NT2/D1 (cell line): ENCODE results near the gene GPAT3.
A peak's percentile ranks its signal among the peaks of the same experiment; 100 is the strongest.
"Not testable (repeated sequence)": the region's sequence is repeated elsewhere in the genome, so short reads cannot be mapped to it uniquely, and the experiment has no call there.

Experiments used
- DNase-seq: peaks from one replicate; pipeline ENCODE4 v3.0.0-alpha.2; 2011; ENCODE audit warnings: low read depth, low spot score
- H3K27me3 ChIP-seq: 2 replicates; pipeline ENCODE4 v1.6.0; 2011; ENCODE audit warnings: mild to moderate bottlenecking; ENCODE audit not compliant: insufficient read length, insufficient read depth
- H3K36me3 ChIP-seq: 2 replicates; pipeline ENCODE4 v1.6.1; 2011; ENCODE audit warnings: mild to moderate bottlenecking, low read length, mixed read lengths; ENCODE audit not compliant: insufficient read depth, insufficient read length
- H3K4me1 ChIP-seq: 2 replicates; pipeline ENCODE4 v1.5.1; 2011; ENCODE audit not compliant: insufficient read depth, insufficient read length
- H3K4me3 ChIP-seq: 2 replicates; pipeline ENCODE4 v1.5.1; 2011; ENCODE audit warnings: low read depth; ENCODE audit not compliant: insufficient read length
- H3K9ac ChIP-seq: 2 replicates; pipeline ENCODE4 v1.6.0; 2011; ENCODE audit warnings: low read depth; ENCODE audit not compliant: insufficient read length
- H3K9me3 ChIP-seq: 2 replicates; pipeline ENCODE4 v1.5.1; 2011; ENCODE audit warnings: mild to moderate bottlenecking, low read length; ENCODE audit not compliant: insufficient read depth
- SUZ12 ChIP-seq: IDR thresholded peaks from 2 replicates; pipeline ENCODE4 v1.6.1; 2011; ENCODE audit not compliant: insufficient read length, insufficient read depth; ENCODE audit errors: extremely low read depth
- YY1 ChIP-seq: IDR thresholded peaks from 2 replicates; pipeline ENCODE4 v1.6.1; 2011; ENCODE audit not compliant: insufficient read length, insufficient read depth
- ZNF274 ChIP-seq: IDR thresholded peaks from 2 replicates; pipeline ENCODE4 v1.6.1; 2011; ENCODE audit warnings: mild to moderate bottlenecking, low read depth, low read length

GPAT3 gene

GRCh38 chr4:83535520-83536361 lies at the start of gene GPAT3:
TSS of gene GPAT3 (plus strand) at chr4:83536108. CDS start at chr4:83536623, 515 bp downstream.
- H3K4me3 ChIP-seq, result peak within 1 kb of the TSS; percentile 73
- TF ChIP-seq ZNF274 (no peak), YY1 (no peak), SUZ12 (no peak)
- no peak for DNase-seq
- H3K27me3 ChIP-seq, result peaks cover 67% of the 10 kb centered on the region
- no peaks in the 10 kb centered on the region for H3K36me3 ChIP-seq
- no peaks in the 10 kb centered on the region for H3K4me1 ChIP-seq
- H3K9ac ChIP-seq, result peak within 1 kb of the TSS; percentile 79
- no peaks in the 10 kb centered on the region for H3K9me3 ChIP-seq

- Histone ChIP-seq H3K4me1 (no peaks in the 10 kb centered on the region), H3K27me3 (no peaks in the 10 kb centered on the region), H3K4me3 (no peak overlapping the region), H3K9ac (no peak overlapping the region), H3K9me3 (no peaks in the 10 kb centered on the region), H3K36me3 (no peaks in the 10 kb centered on the region)
- TF ChIP-seq ZNF274 (no peak), SUZ12 (no peak), YY1 (no peak)
- DNase-seq, result no peak
Measured at GRCh38 chr4:83486457-83487129, 49.3 kb upstream of the GPAT3 start.

- Histone ChIP-seq H3K9ac (no peak overlapping the region), H3K27me3 (no peaks in the 10 kb centered on the region), H3K9me3 (no peaks in the 10 kb centered on the region), H3K4me1 (no peaks in the 10 kb centered on the region), H3K4me3 (no peak overlapping the region), H3K36me3 (no peaks in the 10 kb centered on the region)
- DNase-seq, result no peak
- TF ChIP-seq YY1, result no peak
- TF ChIP-seq ZNF274, result no peak
- no peak for TF ChIP-seq SUZ12
Measured at GRCh38 chr4:83489711-83490326, 46.1 kb upstream of the GPAT3 start.

DNA sequence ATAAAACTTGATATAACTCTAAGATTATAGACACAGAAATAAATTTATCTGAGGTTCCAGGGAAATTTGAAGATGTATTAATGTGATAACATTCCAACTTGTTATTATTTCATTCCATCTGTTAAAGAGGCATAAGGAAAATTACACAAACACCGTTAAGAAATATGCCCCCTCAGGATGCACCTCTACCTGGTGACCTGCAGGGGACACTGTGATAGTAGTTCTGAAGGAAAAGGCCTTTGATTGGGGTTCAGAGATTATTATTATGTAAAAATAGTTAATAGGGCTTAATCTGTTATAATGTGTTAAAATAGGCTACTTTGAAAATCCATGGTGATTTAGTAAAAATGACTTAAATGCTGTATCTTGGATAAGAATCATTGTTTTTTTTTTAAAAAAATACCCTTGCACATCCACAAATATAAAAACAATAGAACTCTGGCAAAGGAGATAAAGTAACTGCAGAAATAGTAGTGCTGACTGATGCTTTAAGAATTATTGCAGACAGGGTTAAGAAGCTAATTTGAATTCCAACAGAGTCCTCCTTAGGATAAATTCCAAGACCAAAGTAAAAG lies 44.9 kb upstream of the GPAT3 start:
- TF ChIP-seq ZNF274 (no peak), YY1 (no peak), SUZ12 (no peak)
- H3K36me3 ChIP-seq, result no peaks in the 10 kb centered on the region
- DNase-seq, result no peak
- no peak overlapping the region for H3K4me3 ChIP-seq
- no peak overlapping the region for H3K9ac ChIP-seq
- no peaks in the 10 kb centered on the region for H3K9me3 ChIP-seq
- H3K4me1 ChIP-seq, result no peaks in the 10 kb centered on the region
- H3K27me3 ChIP-seq, result no peaks in the 10 kb centered on the region

DNA sequence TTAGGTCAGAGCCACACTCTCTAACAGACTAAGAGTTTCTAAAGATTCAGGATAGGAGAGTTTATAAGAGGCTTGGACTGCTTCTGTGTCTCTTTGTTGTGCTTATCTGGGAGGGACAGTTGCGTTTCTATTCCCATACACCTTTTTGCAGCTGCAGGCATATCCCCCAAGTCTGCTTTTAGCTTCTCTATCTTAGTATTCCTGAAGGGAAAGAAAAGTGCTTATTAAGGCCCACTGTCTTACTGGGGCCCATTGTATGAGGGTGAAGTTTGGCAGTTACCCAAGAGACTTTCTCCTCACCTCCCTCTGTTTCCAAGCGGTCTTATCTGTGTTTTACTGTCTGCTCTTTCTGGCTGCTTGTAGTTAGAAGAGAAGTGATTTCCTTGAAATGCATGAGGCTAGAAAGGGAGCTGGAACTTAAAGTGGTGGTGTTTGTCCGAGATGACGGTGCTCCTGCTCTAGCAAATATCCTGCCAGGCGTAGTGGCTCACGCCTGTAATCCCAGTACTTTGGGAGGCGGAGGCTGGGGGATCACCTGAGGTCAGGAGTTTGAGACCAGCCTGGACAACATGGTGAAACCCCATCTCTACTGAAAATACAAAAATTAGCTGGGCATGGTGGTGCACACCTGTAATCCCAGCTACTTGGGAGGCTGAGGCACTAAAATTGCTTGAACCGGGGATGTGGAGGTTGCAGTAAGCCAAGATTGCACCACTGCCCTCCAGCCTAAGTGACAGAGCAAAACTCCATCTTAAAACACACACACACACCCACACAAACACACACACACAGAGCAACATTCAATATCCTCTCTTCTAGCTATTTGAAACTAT lies 39.6 kb upstream of the GPAT3 start:
- H3K4me3 ChIP-seq, DNase-seq, H3K4me1 ChIP-seq, H3K36me3 ChIP-seq, H3K9ac ChIP-seq, H3K27me3 ChIP-seq, H3K9me3 ChIP-seq: not testable (repeated sequence)

DNA sequence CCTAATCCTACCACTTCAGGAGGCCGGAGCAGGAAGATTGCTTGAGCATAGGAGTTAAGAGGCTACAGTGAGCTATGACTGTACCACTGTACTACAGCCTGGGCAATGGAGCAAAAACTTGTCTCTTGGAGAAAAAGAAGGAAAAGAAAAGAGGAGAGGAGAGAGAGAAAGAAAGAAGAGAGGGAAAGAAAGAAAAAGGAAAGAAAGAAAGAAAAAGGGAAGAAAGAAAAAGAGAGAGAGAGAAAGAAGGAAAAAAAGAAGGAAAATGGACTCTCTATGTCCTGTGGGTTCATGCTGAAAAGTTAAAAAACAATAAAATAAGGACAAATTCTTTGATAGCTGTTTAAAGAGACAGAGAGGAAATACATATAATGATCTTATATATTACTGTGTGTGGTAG lies 37.7 kb upstream of the GPAT3 start:
- Histone ChIP-seq H3K36me3 (no peaks in the 10 kb centered on the region), H3K9ac (no peak overlapping the region), H3K4me1 (no peaks in the 10 kb centered on the region), H3K27me3 (no peaks in the 10 kb centered on the region), H3K4me3 (no peak overlapping the region), H3K9me3 (no peaks in the 10 kb centered on the region)
- no peak for DNase-seq
- TF ChIP-seq SUZ12 (no peak), ZNF274 (no peak), YY1 (no peak)

DNA sequence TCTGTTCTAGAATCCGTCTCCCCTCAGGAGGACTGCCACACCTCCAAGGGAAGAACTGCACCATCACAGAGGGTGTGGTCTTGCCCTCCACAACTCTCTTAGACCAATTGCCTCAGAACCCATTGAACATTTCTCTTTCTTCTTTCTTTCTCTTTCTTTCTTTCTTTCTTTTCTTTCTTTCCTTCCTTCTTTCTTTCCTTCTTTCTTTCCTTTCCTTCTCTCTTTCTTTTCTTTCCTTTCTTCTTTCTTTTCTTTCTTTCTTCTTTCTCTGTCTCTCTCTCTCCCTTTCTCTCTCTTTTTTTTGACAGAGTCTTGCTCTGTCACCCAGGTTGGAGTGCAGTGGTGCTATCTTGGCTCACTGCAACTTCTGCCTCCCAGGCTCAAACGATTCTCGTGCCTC lies 34.2 kb upstream of the GPAT3 start:
- H3K4me1 ChIP-seq, H3K9ac ChIP-seq, H3K27me3 ChIP-seq, H3K4me3 ChIP-seq, DNase-seq, H3K36me3 ChIP-seq, H3K9me3 ChIP-seq: not testable (repeated sequence)
